Activated T-helper 9 cell treated with anti-CD3 and anti-CD28 coated beads, Interleukin-2, amount 50 U/mL, for 16 hours (primary cell): ENCODE measurements around the gene DACT3.

Experiments
- DNase-seq: peaks from one replicate; pipeline ENCODE4 v3.0.0-alpha.2; 2020; ENCODE audit warnings: low read depth

The DACT3 gene

DNA sequence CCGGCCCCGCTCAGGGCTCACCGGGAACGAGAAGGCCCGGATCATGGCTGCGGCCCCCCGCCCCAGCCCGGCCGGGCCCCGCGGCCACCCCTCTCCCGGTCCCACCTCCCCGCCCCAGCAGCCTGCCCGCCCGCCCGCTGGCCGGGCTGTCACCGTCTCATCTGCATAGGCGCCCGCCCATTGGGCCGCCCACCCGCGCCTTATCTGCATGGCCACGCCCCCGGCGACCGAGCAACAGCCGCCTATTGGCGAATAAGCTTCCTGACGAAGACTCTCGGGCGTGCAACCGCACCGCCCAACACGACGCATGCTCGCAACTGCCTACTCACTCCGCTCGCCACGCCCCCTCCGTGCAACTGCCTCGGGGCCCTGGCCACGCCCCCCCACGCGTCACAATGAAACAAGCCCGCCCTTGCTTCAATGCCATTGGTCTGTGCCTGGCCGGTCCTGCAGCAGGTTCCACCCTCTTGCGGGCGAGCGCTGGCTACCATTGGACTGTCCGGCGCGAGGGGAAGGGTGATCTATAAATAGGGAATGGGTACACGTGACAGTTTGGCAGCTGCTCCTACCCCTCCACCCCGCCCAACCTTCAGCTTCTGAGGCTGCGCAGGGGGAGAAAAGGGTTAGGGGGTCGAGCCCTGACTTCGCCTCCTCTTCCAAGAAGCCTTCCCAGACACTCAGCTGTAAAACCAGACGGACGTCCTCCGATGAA is at the start of gene DACT3:
Gene DACT3, minus strand, starts transcription at position 163 of the 712 bp plus-strand sequence. Its CDS starts 118 bp downstream, at position 45.
- peak; percentile 100 for DNase-seq

DNA sequence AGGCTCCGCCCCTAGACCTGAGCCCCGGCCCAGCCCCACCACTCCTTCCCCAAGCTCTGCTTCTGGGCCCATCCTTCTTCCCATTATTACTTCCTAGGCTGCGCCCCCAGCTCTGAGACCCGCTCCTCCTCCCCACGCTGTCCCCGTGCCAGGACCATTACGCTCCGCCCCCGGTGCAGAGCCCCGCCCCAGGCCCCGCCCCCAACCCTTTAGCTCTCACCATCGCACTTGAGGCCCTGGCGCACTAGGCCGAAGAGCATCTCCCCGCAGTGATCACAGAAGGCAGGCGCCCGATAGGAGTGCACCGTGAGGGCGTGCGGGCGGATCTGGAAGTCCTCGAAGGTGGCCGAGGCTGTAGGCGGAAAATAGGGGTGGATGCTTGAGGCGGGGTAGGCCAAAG is 49.7 kb upstream of the DACT3 start:
- DNase-seq = no peak

DNA sequence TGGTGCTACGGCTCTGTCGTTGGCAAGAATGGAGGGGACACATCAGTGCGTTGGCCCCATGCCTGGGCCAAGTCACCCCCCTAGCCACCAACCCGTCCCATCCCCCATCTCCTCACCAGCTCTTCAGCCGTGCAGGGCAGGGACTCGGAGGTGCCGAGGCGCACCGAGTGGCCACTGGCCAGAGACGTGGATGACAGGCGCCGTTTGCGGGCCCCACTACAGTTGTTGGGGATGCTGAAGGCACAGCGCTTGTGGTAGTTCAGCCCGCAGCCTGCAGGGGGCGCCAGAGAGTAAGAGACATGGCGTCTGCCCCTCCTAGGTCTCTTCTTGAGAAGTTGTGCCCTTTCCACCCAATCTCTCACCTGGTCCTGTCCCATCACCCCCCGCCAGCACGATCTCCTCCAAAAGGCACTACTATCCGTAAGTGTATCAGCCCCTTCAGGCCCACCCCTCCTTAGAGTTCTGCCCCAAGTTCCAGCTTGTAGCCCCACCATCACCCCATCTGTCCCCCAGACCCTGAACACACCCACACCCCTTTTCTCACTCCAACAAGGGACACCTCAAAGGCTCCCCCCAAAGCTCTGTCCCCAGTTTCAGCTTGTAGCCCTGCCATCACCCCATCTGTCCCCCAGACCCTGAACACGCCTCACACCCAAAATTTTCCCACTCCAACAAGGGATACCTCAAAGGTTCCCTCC is 43.5 kb upstream of the DACT3 start:
- DNase-seq = peak; percentile 79

GRCh38 chr19:46700704-46701103 is 39.7 kb upstream of the DACT3 start:
- DNase-seq = no peak

GRCh38 chr19:46698395-46699321 is 37.7 kb upstream of the DACT3 start:
- DNase-seq = no peak

GRCh38 chr19:46697204-46697960 is 36.4 kb upstream of the DACT3 start:
- no peak for DNase-seq

GRCh38 chr19:46696866-46697203 is 35.9 kb upstream of the DACT3 start:
- DNase-seq = no peak

GRCh38 chr19:46696052-46696451 is 35.1 kb upstream of the DACT3 start:
- DNase-seq = no peak

- DNase-seq = no peak
Measured at GRCh38 chr19:46693760-46694159, 32.8 kb upstream of the DACT3 start.

GRCh38 chr19:46692918-46693722 is 32.1 kb upstream of the DACT3 start:
- no peak for DNase-seq

- no peak for DNase-seq
Measured at GRCh38 chr19:46691948-46692347, 31.0 kb upstream of the DACT3 start.

DNA sequence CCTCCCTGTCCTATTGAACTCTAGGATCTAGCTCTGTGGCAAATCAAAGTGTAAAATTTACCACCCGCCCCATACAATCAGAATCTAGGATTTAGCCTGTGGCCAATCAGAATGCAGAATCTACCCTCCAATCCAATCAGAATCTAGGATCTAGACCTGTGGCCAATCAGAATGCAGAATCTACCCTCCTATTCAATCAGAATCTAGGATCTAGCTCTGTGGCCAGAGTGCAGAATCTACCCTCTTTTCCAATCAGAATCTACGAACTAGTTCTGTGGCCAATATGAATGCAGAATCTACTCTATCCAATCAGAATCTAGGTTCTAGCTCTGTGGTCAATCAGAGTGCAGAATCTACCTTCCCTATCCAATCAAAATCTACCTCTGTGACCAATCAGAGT is 30.1 kb upstream of the DACT3 start:
- DNase-seq = no peak

DNA sequence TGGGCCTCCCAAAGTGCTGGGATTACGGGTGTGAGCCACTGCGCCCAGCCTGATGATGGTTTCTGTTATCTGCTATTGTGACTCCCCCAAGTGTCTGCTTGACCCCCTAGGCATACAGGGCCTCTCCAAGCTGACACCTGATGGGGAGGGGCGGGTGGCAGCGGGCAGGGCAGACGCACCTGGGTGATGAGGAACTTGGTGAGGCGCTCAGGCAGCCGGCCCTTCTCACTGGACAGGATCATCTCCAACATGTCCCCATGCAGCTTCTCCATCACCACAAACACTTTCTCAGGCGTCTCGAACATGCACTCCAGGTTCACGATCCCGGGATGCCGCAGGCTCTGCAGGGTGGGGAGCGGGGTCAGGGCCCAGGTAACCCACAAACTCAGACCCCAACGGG is 28.4 kb upstream of the DACT3 start:
- DNase-seq = no peak

DNA sequence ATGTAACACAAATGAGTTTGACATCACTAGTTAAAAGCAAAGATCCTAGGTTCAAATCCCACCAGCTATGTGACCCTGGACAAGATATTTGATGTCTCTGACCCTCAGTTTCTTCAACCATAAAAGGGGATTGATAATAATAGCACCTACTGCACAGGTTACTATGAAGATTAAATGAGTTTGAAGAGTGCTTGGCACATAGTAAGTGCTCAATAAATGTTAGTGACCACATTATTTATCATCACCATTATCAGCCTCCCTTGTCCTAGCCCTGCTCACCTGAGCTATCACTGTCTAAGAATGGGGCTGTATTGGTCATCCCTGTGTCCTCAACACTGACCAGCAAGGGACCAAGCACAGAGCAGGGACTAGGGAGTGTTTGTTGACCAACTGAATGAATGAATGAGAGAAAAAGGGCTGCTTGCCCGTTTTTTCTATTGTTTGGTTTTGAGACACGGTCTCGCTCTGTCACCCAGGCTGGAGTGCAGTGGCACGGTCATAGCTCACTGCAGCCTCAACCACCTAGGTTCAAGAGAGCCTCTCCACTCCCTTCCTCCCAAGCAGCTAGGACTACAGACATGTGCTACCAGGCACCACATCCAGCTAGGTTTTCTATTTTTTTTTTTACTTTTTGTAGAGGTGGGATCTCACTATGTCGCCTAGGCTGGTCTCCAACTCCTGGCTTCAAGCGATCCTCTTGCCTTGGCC is 26.6 kb upstream of the DACT3 start:
- no peak for DNase-seq

DNA sequence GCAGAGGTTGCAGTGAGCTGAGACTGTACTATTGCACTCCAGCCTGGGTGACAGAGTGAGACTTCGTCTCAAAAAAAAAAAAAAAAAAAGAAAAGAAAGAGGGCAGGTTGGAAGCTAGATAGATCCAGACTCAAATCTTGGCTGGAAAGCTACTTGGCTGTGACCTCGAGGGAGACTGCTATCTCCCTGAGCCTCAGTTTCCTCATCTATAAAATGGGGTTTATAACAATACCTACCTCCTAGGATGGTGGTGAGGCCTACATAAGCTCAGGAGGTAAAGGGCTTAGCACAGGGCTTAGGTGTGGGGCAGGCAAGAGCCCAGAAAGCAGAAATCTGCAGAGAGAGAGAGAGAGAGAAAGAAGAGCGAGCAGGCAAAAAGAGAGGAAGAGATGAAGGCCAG is 24.2 kb upstream of the DACT3 start:
- no peak for DNase-seq

GRCh38 chr19:46678110-46678732 is 17.2 kb upstream of the DACT3 start:
- DNase-seq = peak; percentile 16

DNA sequence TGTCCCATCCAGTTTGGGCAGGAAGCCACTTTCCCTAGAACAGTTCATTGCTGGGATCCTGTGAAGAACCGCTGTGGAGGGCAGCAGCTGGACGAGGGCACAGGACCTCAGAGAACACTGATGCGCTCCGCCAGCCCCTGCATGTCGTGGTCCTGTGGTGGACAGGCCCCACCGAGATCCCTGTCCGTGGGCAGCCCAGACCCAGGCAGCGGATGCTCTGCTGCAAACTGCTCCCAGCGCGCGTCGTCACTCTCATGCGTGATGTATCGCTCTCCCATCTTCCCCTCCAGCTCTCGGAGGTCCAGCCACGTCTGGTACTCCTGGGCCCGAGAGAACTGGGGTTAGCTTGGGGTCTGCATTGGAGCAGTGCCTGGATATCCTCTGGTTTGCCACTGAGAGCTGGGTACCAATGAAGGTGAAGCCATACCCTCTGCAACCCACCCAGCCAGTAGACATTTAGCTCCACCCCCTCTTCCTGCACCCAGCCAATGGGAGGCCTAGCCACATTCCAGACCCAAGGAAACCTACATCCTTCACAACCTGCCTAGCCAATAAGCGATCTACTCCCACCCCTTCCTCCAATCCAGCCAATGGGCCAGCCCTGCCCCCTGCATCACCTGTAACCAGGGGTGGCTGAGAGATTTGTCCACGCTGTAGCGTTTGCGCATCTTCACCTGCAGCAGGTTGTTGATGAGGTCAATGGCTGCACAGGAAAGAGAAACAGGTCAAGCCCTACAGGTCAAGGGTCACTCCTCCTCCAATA is 13.6 kb upstream of the DACT3 start:
- no peak for DNase-seq

GRCh38 chr19:46670813-46671212 is 9.8 kb upstream of the DACT3 start:
- DNase-seq = no peak

DNA sequence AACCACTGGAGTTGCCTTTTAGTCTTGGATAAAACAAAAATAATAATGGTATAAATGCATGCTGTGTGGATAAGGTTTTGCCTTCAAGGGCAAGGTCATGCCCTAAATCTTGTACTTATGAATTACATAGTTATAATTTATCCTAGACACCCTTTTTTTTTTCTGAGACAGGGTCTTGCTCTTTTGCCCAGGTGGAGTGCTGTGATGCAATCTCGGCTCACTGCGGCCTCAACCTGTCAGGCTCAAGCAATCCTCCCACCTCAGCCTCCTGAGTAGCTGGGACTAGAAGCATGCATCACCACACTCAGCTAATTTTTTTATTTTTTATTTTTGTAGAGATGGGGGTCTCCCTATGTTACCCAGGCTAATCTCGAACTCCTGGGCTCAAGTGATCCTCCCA is 7.7 kb upstream of the DACT3 start:
- DNase-seq = no peak
